SKM-1 (cell line): ENCODE data around the gene CFAP92.
"Not testable (repeated sequence)": the region's sequence is repeated elsewhere in the genome, so short reads cannot be mapped to it uniquely, and the experiment has no call there.

Source experiments
- DNase-seq: peaks from one replicate; lab custom pipeline; 2025; ENCODE audit not compliant: unreplicated experiment; lab: John Stamatoyannopoulos, UW

The CFAP92 gene

DNA sequence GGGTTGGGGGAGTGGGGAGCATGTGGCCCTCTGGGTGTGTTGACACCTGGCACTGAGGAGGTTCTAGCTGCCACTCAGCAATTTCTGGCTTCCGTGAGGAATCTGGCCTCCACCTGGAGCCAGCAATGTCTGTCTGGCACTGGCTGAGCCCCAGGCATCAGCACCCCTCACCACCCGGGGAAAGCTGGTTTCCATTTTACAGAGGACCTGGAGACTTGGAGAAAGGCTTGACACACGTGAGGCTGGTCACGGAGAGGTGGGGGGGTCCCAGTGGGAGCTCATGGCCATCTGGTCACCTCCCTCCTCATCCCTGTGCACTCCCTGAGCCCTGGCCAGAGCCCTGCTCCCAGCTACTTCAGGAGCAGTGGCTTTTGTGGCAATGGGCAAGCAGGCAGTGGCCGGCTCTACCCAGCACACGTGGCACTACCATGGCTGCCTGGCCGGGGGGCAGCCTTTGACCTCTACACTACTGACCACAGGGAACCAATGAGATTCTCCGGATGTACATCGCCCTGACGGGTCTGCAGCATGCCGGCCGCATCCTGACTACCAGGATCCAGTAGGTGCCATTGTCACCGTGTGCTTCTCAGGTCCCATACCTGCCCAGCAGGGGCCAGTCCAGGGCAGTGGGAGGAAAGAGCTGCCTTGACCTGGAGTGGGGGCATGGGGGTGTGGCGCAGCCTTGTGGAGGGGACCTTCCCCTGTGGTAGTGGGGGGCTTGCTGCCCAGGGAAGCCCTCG is 86.0 kb downstream of the CFAP92 start:
- no peak for DNase-seq

DNA sequence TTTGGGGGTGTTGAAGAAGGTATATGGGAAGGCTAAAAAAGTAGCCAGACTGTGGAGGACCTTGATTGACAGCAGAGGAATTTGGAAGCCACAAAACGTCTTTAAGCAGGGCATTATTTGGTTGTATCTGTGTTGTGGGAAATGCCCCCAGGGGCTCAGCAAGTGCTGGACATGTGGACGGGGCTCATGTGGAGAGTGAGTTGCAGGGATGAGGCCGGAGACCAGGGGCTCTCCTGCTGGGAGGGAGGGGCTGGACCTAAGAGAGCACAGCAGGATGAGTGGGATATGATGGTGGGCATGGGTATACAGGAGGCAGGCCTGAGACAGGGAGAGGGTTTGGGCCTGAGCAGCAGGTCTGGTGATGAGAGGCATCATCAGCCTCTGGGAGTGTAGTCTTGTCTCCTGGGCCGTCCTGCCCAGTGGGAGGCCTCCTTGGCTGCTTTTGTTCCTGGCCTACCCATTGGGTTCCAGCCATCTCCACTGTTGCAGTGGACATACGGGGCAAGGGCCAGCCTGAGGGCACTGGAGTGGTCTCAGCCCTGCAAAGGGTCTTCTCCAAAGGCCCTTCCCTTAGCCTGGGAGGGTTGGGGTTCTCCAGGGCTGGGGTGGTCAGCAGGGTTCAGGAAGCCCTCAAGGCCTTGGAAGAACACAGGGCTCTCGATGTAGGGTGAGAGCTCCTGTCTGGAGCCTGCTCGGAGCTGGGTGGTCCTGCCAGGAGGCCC is 86.9 kb downstream of the CFAP92 start:
- no peak for DNase-seq

DNA sequence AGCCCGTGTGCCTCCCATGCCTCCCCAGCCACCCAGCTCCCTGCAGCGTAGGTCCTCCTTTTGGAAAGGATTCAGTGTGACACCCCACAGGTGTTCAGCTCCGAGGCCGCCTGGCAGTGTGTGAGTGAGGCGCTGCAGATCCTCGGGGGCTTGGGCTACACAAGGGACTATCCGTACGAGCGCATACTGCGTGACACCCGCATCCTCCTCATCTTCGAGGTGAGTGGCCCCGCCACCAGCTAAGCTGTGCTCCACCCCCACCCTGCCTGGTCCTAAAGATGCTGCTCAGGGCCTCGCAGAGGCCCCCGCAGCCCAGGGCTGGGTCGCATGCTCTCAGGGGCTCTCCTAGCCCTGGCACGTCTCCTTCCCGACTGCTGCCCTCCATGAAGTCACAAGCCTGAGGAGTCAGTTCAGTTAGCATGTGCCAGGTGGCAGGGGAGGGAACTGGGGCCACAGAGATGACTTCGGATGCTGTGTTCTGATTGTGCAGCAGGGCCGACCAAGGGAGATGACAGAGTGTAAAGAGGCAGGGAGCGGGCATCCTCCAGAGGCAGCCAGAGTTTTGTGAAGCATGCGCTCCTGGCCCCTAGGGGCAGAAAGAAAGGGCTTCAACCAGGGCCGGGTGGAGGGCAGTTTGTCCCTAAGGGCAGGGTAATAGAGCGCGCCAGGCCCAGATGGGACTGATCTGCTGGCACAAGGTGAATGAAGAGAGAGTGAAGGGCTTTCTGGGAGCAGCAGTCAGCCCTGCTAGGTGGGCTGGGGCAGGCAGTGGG is 87.7 kb downstream of the CFAP92 start:
- no peak for DNase-seq

DNA sequence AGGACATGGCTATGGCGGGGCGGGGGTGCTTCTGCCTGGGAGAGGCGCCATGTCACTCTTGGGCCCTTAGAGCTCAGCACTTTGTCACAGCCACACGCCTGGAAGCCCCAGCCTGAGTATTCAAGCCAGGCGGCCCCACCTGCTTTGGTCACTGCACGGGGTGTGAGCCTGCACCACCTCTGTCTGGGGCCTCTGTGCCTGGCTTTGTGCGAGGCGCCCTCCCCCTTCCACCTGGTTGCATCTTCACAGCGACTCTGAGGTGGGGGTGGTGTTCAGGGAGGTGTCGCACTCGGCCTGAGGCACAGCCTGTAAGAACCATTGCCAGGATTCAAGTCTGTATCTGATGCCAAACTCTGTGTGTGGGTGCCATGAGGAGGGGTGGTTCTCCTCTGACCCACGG is 90.4 kb downstream of the CFAP92 start:
- no peak for DNase-seq

DNA sequence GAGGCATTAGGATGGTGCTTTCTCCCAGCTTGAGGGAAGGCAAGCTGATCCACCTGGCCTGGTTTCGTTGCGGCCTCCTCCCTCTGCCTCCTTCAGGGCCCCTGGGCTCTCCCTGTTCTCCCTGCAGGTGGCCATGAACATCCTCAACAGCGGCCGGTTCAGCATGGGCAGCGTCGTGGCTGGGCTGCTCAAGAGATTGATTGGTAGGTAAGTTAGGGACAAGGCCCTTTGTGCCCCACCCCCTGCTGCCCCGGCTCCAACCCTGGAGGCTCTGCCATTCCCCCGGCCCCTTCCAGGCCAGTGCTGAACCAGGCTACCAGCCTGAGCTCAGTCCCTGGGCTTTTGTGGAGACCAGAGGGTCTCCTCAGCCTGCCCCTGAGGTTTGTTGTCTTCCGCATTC is 91.5 kb downstream of the CFAP92 start:
- no peak for DNase-seq

DNA sequence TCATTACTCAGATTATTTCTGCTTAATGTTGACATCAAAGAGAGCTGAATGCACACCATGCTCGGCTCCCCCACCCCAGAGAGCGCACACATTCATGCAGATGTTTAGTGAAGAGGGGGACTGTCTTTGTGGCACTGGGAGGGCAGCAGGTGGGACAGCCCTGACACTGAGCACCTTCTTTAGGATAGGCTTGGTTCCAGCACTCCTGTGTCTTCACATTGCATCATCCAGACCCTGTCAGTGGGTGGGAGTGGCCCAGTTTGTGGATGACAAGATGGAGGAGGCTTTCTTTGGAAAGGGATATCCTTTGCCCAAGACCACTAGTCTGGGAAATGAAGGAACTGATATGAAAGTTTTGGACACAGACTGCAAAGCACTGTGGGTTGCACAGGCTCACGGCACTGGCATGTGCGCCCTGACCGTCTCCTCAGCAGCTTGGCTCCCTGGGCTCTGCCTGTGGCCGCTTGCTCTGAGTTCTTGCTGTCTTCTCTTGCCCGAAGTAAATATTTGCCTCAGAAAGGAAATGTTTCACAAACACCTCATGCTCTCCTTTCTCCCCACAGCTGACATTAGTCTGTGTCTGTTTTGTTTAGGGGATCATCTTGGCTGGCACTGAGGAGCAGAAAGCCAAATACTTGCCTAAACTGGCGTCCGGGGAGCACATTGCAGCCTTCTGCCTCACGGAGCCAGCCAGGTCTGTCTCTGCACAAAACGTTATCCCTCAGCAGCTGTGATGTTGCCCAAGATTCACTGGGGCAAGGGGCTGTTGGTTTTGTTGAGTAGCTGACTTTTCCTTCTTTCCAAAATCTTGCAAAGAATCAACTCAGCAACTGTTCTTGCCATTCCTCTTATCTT is 97.8 kb downstream of the CFAP92 start:
- DNase-seq: no peak

DNA sequence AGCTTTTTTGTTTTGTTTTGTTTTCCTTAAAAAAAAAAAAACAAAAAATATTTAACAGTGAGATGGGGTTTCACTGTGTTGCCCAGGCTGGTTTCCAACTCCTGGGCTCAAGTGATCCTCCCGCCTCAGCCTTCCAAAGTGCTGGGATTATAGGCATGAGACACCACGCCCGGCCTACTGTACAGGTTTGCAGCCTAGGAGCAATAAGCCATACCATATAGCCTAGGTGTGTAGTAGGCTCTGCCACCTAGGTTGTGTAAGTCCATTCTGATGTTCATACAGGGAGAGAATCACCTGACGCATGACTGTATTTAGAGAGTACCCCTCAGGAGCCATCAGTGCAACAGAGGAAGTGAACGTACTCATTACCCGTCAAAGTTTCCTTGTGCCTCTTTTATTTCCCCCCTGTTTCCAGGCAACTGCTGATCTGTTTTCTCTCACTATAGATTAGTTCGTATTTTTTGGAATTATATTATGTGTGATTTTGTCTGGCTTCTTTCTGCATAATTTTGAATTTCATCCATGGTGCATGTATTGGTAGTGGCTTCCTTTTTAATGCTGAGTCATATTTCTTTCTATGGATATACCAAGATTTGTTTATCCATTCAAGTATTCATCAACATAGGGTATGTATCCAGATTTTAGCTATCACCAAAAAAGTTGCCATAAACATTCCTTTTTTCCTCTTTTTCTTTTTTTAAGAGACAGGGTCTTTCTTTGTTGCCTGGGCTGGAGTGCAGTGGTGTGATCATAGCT is 104.6 kb downstream of the CFAP92 start:
- DNase-seq: no peak

DNA sequence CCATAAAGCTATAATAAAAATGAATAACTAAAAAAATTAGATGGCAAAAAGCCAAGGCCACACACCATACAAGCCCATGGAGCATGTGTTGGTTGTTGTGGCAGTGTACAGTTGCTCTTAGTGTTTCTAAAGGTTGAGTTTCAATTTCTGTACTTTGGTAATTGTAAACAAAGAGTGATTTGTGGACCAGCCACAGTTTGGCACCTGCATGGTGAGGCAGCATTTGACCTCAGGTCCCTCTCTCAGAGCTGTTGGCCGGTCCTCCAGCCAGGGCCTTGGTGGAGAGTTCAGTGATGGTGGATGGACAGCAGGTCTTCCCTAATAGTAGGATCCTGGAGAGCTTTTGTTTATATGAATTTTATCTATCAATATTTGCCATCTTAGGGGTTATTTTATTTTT is 108.9 kb downstream of the CFAP92 start:
- no peak for DNase-seq

DNA sequence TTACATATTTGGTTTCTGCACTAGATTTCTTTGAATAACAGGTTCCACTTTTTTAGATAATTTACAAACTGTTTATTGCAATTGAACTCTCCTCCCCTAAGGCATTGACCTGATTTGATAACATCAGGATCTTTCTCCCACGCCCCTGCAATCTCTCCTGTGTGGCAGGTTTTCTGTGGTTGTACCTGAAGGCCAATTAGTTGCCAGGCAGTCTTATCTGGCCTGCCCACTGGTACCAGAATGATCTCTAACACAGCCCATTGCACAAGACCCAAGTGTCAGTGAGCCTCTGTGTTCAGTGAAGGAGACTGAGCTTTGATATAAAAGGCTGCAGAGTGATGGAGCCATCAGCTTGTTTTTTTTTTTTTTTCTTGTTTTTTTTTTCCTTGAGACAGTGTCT is 111.2 kb downstream of the CFAP92 start:
- DNase-seq: no peak

DNA sequence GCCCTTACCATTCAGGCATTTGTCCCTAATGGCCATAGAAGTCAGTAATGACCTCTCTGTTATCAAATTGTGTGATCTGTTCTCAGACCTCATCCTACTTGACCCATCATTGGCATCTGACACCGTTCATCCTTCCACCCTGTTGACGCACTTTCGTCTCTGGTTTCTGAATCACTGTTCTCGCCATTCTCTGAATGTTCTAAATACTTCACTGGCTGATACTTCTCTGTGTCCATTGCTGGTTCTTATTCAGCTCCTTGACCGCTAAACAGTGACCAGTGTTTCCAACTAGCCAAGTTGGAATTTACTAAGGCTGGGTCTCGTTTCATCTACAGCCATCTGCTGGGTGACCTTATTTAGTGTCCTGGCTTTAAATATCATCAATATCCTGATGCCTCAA is 112.3 kb downstream of the CFAP92 start:
- no peak for DNase-seq

DNA sequence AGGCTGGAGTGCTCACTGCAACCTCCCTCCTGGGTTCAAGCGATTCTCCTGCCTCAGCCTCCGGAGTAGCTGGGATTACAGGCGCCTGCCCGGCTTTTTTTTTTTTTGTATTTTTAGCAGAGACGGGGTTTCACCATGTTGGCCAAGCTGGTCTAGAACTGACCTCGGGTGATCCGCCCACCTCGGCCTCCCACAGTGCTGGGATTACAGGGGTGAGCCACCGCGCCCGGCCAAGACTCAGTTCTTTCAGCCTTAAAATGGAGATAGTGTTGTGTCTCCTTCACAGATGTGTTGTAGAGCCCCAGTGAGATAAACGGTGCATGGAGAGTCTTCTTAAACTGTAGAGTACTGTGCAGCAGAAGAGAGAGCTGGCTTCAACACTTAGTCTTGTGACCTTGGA is 113.4 kb downstream of the CFAP92 start:
- not testable (repeated sequence) for DNase-seq

DNA sequence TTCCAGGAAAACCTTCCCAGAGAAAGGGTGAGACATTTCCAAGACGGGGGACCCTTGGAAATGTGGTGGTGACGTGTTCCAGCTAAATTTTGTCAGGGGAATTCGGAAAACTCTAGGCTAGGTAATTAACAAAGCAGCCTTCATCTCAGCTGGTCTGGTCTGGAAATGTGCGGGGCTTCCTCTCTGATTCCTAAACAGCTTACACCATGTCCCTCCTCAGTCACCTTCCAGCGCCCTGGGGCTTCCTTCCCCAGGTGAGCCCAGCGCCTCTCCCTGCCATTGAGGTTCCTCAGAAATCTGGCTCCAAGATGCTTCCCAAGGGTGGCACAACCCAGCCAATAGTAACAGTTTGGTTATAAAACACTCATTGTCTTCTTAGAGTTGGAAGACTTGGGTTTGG is 113.9 kb downstream of the CFAP92 start:
- no peak for DNase-seq

DNA sequence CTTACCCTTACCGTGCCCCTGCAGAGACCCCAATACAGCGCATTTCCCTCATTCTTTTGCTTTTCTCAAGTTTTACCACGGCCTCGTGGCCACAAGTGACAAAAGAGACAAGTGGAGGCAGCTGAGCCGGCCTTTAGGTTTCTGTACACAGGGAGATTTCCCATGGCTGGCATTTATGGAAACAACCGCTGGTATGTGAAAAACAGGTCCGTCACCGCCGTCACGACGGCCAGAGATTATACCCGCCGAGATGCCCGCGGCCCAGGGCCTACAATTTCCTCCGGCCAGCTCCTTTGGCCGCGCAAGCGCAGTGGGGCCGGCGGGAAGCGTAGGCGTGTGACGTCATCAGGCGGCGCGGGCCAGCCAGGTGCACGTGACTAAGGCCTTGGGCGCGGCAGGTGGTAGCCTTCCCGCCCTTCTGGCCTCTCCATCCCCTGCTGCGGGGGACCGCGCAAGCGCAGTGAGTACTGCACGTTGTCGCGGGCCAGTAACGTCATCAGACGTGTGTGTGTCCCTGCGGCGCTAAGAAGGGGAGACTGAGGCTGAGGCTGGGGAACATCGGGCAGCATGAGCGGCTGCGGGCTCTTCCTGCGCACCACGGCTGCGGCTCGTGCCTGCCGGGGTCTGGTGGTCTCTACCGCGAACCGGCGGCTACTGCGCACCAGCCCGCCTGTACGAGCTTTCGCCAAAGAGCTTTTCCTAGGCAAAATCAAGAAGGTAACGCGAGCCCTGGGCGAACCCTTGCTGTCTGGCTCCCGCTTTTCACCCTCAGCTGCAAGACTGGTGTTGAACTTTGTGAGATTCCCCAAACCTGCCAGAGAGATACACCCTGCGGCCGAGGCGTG is 114.5 kb downstream of the CFAP92 start, which contains the start of gene ACAD9:
Gene ACAD9 (plus strand): TSS at position 496 of the 845 bp plus-strand sequence. CDS start 72 bp downstream, at position 568.
- peak; percentile 96 for DNase-seq

DNA sequence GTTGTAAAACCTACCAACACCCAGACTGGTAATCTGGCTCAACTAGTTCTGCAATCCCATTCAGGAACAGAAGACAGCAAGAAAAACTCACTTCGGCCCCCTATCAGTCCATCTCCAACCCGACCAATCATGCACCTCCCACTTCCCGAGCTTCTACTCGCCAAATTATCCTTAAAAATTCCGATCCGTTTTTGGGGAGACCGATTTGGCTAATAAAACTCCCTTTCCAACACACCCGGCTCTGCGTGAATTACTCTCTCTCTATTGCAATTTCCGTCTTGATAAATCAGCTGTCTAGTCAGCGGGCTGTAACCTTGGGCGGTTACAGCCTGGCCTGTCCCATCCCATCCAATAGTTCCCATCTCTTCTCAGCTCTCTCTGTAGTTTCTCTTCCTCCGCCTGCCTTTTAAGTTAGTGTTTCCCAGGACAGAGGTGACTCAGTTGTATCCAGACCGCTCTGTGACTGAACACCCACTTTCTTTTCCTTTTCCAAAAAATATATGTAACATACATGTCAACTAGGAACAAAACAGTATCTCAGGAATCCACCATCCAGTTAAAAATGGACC is 115.2 kb downstream of the CFAP92 start:
- DNase-seq: no peak

DNA sequence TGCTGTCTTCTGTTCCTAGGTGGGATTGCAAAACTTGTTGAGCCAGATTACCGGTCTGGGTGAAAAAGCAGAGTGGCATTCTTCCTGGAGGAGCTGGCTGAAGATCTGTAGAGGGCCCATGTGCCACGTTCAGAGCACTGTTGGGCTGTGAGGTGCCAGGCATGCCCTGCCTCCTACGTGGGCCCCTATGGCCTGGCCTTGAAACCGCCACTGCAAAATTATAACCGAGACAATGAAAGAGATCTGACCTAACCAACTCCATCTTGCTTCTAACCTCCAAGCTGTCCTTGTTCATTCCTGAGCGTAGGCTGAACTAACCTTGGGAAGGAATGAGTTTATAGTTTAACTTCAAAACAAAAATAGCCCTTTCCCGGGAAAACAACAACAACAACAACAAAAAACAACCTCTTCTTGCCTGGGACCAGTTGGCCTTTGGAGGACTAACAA is 115.8 kb downstream of the CFAP92 start:
- DNase-seq: no peak

DNA sequence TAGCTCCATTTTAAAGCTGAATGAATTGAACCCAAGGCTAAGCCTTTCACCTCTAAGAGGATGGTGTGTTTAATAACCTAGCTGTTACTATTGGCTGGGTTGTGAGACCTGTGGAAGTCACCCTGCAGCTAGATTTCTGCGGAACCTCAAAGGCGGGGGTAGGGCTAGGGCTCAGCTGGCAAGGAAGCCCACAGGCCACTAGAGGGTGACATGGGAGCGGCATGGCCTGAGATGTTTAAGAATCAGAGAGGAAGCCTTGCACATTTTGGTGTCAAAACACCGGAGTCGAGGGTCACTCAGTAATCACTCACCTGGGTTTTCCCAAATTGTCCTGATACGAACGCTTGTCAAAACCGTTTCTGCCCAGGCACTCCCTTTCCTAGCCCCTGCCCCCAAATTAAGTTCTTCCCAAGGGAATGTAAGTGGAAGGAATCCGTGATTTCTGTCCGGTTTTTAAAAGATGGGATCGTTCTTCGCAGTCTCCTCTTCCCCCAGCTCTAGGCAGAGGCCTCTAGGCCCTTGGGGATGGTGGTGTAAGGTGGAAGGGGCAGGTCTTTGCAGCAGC is 118.2 kb downstream of the CFAP92 start:
- peak; percentile 80 for DNase-seq

DNA sequence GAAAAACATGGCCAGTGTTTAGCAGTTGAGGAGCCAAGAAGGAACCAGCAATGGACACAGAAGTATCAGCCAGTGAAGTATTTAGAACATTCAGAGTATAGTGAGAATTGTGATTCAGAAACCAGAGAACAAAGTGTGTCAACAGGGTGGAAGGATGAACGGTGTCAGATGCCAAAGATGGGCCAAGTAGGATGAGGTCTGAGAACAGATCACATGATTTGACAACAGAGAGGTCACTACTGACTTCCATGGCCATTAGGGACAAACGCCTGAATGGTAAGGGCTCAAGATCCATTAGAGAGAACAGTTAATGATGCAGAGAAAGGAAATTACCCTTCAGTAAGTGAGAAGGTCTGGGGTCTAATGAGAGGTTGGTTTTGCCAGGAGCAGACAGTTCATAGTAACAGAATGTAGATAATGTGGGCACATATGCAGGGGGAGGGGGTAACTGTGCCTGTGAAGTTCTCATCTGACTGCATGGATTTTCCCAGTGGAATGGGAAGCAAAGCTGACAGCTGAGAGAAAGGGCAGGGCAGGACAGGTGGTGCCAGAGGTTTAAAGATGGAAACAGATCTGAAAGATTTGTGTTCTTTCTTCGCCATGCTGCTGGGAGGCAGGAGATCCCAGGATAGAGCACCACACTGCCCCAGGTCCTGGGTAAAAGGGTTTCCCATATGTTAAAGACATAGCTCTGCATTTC is 119.2 kb downstream of the CFAP92 start:
- no peak for DNase-seq
